Endodermal cell (in vitro differentiated cells): ENCODE data around the gene HHAT. TPM values are rescaled to one million over a fixed set of nuclear protein-coding genes. Genes with fewer than 3 reads are reported as not detected.
A peak's percentile ranks its signal among the peaks of the same experiment; 100 is the strongest.

Experiments
- DNase-seq: peaks from one replicate; pipeline ENCODE4 v3.0.0-alpha.2; 2017
- H3K27ac ChIP-seq: 2 replicates; pipeline ENCODE4 v1.5.1; 2013; ENCODE audit warnings: mild to moderate bottlenecking, low read depth, low read length, moderate library complexity
- H3K27me3 ChIP-seq: 2 replicates; pipeline ENCODE4 v1.6.1; 2013; ENCODE audit warnings: mild to moderate bottlenecking, low read length, moderate library complexity; ENCODE audit not compliant: insufficient read depth, control insufficient read depth, poor library complexity, severe bottlenecking
- H3K36me3 ChIP-seq: 2 replicates; pipeline ENCODE4 v1.7.0; 2013; ENCODE audit warnings: mild to moderate bottlenecking, low read length, moderate library complexity; ENCODE audit not compliant: control insufficient read depth, insufficient read depth
- H3K4me1 ChIP-seq: one replicate; pipeline ENCODE4 v1.7.0; 2013; ENCODE audit warnings: low read length; ENCODE audit not compliant: control insufficient read depth, insufficient read depth
- H3K4me3 ChIP-seq: 2 replicates; pipeline ENCODE4 v1.5.1; 2013; ENCODE audit warnings: mild to moderate bottlenecking, low read length, moderate library complexity
- H3K9ac ChIP-seq: 2 replicates; pipeline ENCODE4 v1.6.1; 2013; ENCODE audit warnings: mild to moderate bottlenecking, low read length, moderate library complexity; ENCODE audit not compliant: poor library complexity, severe bottlenecking; ENCODE audit errors: extremely low read depth
- H3K9me3 ChIP-seq: 2 replicates; pipeline ENCODE4 v1.6.1; 2013; ENCODE audit warnings: mild to moderate bottlenecking, low read length, moderate library complexity; ENCODE audit not compliant: control insufficient read depth
- H3K27ac Mint-ChIP-seq: 2 replicates; pipeline ENCODE4 v1.8.0; 2020; ENCODE audit warnings: mixed read lengths
- H3K27me3 Mint-ChIP-seq: 2 replicates; pipeline ENCODE4 v1.8.0; 2021; ENCODE audit warnings: mild to moderate bottlenecking, mixed read lengths; ENCODE audit not compliant: insufficient read depth
- H3K36me3 Mint-ChIP-seq: 2 replicates; pipeline ENCODE4 v1.8.0; 2020; ENCODE audit warnings: low read depth, mixed read lengths
- H3K4me1 Mint-ChIP-seq: 2 replicates; pipeline ENCODE4 v1.8.0; 2020; ENCODE audit warnings: mixed read lengths
- H3K4me3 Mint-ChIP-seq: 2 replicates; pipeline ENCODE4 v1.8.0; 2020; ENCODE audit warnings: mild to moderate bottlenecking, moderate library complexity, mixed read lengths
- H3K9me3 Mint-ChIP-seq: 2 replicates; pipeline ENCODE4 v1.8.0; 2020; ENCODE audit warnings: mild to moderate bottlenecking, mixed read lengths
- CTCF ChIP-seq: fragments of 200-600 bp; sonication (generic); conservative IDR thresholded peaks from 2 replicates; pipeline ENCODE4 v1.5.0; 2021; ENCODE audit warnings: antibody characterized with exemption, mild to moderate bottlenecking
- WGBS, 2 experiments: methylation state at CpG; one replicate each; pipeline versions ENCODE4 v1.1.5 to v1.1.7; 2013; ENCODE audit warnings: missing lambda C conversion rate in 2 of 2, mixed read lengths in 1 of 2; ENCODE audit not compliant: insufficient coverage in 1 of 2, insufficient read length in 1 of 2; 5-methylcytosine and 5-hydroxymethylcytosine counted together
- long read RNA-seq, 4 experiments: library from polyadenylated mRNA in 2 of 4; library from RNA in 1 of 4; library from capped mRNA in 1 of 4; stranded (forward) in 3 of 4; unstranded in 1 of 4; transcript quantifications; one replicate each; pipeline ENCODE4 v2.0.0, GENCODE V29; 2020 to 2021; ENCODE audit warnings: inconsistent platforms in 1 of 4
- polyA plus RNA-seq, 2 experiments: library from polyadenylated mRNA; stranded (reverse); fragments of 50-300 nt; gene quantifications; one replicate each; pipeline ENCODE4 v1.2.3, GENCODE V29; 2013
- total RNA-seq, 2 donors: library from RNA; stranded (reverse); fragmentation: NEBNext Ultra II Directional in 1 of 2; extraction: Animal tissue kit (Norgen Biotek cat#: 25700) in 1 of 2; gene quantifications; 2 replicates in 1 of 2; 3 replicates in 1 of 2; pipeline ENCODE4 v1.2.1, GENCODE V29; 2021

The HHAT gene
- total RNA-seq: 1 to 10 TPM; 6.9 to 9.8 TPM
- 6.6 TPM for polyA plus RNA-seq (2013, experiment 1 of 2)
- polyA plus RNA-seq (2013, experiment 2 of 2): 5.7 TPM
- long read RNA-seq, experiment 1, partial matches to known transcripts: 0 of 3 reads
- long read RNA-seq, experiment 1, other reads (novel, unspliced or antisense): 3 of 3 reads
- long read RNA-seq, experiment 2, transcript HHAT-201 (12 exons, 3,594 nt): major isoform, 11 of 36 reads
- long read RNA-seq, experiment 2, partial matches to known transcripts: 2 of 36 reads
- long read RNA-seq, experiment 2, other reads (novel, unspliced or antisense): 19 of 36 reads
- long read RNA-seq, experiment 3, transcript HHAT-201 (12 exons, 3,594 nt): major isoform, 15 of 54 reads
- long read RNA-seq, experiment 3, partial matches to known transcripts: 4 of 54 reads
- long read RNA-seq, experiment 3, other reads (novel, unspliced or antisense): 28 of 54 reads
- long read RNA-seq, experiment 4, partial matches to known transcripts: 0 of 3 reads
- long read RNA-seq, experiment 4, other reads (novel, unspliced or antisense): 3 of 3 reads

- no peaks in the 10 kb centered on the region for H3K9me3 ChIP-seq
- peaks cover 77% of the 10 kb centered on the region for H3K27me3 Mint-ChIP-seq
- peak; percentile 88 for DNase-seq
- 0% methylated on average over 30 to 89 of the region's 89 CpGs for WGBS, 2 experiments
- peaks cover 18% of the 10 kb centered on the region for H3K4me1 Mint-ChIP-seq
- H3K4me3 ChIP-seq: peak within 1 kb of the TSS; percentile 85
- H3K4me1 ChIP-seq: no peaks in the 10 kb centered on the region
- peaks cover 40% of the 10 kb centered on the region for H3K27me3 ChIP-seq
- peak within 1 kb of the TSS; percentile 44 for H3K9ac ChIP-seq
- no peaks in the 10 kb centered on the region for H3K36me3 ChIP-seq
- H3K27ac Mint-ChIP-seq: peak within 1 kb of the TSS; percentile 92
- H3K36me3 Mint-ChIP-seq: no peaks in the 10 kb centered on the region
- TF ChIP-seq CTCF: peak; percentile 36
- peak within 1 kb of the TSS; percentile 87 for H3K4me3 Mint-ChIP-seq
- no peaks in the 10 kb centered on the region for H3K9me3 Mint-ChIP-seq
- H3K27ac ChIP-seq: peak within 1 kb of the TSS; percentile 50
Observed at GRCh38 chr1:210328746-210329503, at the start of gene HHAT. Gene HHAT (plus strand): TSS chr1:210328902. CDS start chr1:210348976, 20,074 bp downstream.

GRCh38 chr1:210280221-210280620 is 48.5 kb upstream of the HHAT start:
- peaks cover 44% of the 10 kb centered on the region for H3K9me3 ChIP-seq
- DNase-seq: no peak
- H3K4me1 ChIP-seq: no peaks in the 10 kb centered on the region
- H3K27me3 ChIP-seq: no peaks in the 10 kb centered on the region
- Mint-ChIP-seq H3K9me3 (peaks cover 36% of the 10 kb centered on the region), H3K27me3 (no peaks in the 10 kb centered on the region), H3K27ac (no peak overlapping the region), H3K4me3 (no peak overlapping the region), H3K36me3 (no peaks in the 10 kb centered on the region), H3K4me1 (peaks cover 2% of the 10 kb centered on the region)
- peak overlapping the region; percentile 8 for H3K4me3 ChIP-seq
- no peak overlapping the region for H3K27ac ChIP-seq
- no peak overlapping the region for H3K9ac ChIP-seq
- TF ChIP-seq CTCF: no peak
- 68 to 91% methylated on average over 3 to 5 of the region's 5 CpGs for WGBS, 2 experiments
- H3K36me3 ChIP-seq: no peaks in the 10 kb centered on the region

GRCh38 chr1:210288116-210288515 is 40.6 kb upstream of the HHAT start:
- H3K4me1 Mint-ChIP-seq: peaks cover 15% of the 10 kb centered on the region
- no peak for DNase-seq
- H3K27ac Mint-ChIP-seq: no peak overlapping the region
- no peak overlapping the region for H3K4me3 Mint-ChIP-seq
- Histone ChIP-seq H3K9me3 (no peaks in the 10 kb centered on the region), H3K27ac (no peak overlapping the region), H3K4me1 (peaks cover 4% of the 10 kb centered on the region), H3K4me3 (no peak overlapping the region), H3K9ac (no peak overlapping the region), H3K36me3 (no peaks in the 10 kb centered on the region), H3K27me3 (peaks cover 9% of the 10 kb centered on the region)
- peaks cover 2% of the 10 kb centered on the region for H3K9me3 Mint-ChIP-seq
- H3K36me3 Mint-ChIP-seq: no peaks in the 10 kb centered on the region
- 89 to 90% methylated on average over 3 to 4 of the region's 4 CpGs for WGBS, 2 experiments
- no peak for TF ChIP-seq CTCF
- H3K27me3 Mint-ChIP-seq: peaks cover 13% of the 10 kb centered on the region
